ENCODE data around the gene OR1C1.
"Not testable (repeated sequence)": the region's sequence is repeated elsewhere in the genome, so short reads cannot be mapped to it uniquely, and the experiment has no call there.

The OR1C1 gene, protein sequence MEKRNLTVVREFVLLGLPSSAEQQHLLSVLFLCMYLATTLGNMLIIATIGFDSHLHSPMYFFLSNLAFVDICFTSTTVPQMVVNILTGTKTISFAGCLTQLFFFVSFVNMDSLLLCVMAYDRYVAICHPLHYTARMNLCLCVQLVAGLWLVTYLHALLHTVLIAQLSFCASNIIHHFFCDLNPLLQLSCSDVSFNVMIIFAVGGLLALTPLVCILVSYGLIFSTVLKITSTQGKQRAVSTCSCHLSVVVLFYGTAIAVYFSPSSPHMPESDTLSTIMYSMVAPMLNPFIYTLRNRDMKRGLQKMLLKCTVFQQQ

DNA sequence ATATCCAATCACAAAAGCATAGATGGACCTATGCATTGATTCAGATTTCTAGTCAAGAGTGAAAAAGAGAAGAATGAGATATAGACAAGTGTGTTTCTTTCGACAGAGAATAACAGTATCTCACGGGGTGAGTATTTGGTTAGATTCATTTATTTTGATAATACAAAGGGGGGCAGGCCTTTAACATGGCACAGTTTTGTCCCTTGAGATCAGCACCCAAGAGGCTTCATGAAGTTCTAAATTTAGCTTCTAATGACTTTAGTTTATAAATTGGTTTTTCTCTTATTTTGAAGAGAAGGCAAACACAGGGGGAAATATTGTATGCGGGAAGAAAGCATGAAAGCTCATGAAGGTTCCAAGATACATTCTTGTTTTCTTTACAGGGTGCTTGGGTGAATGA lies at the start of gene OR1C1:
Gene OR1C1, minus strand, starts transcription at position 101 of the 400 bp plus-strand sequence. CDS start 2,150 bp downstream, outside the sequence.
- no peak for DNase-seq (ENCODE audit: low spot score)

DNA sequence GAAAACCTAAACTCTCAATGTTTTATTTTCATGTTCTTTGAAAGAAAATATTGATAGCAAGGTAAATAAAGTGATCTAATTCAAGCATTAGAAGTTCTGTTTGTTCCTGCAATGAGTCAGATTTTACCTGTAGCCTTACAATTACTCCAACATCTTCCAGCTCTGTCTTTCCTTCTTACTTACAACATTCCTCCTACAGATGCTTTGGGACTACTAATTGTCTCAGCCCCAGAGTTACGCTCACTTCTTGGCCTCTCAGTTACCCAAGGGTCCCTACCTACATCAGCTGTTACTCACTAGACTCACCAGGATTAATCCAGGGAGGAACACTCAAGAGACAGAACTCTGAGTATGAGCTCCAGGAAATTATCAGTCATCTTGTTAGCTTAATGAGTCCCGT lies 37.2 kb upstream of the OR1C1 start:
- DNase-seq (ENCODE audit: low spot score): no peak

DNA sequence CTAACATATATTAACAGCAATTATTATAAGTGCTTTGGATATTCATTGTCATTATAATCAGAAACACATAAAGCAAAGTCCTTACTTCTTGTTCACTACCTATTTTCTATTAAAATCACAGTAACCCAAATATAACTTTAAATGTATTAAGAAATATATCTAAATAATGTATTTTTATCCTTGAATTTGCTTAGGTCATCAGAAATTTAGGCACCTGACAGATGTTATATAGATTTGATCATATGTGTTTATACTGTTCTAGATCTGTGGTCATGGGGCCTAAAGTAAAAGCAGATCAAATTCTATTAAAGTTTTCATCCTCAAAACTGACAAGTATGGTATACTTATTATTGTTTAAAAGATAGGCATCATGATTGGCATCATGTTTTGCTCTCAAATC lies 9.2 kb upstream of the OR1C1 start:
- DNase-seq (ENCODE audit: low spot score): no peak

DNA sequence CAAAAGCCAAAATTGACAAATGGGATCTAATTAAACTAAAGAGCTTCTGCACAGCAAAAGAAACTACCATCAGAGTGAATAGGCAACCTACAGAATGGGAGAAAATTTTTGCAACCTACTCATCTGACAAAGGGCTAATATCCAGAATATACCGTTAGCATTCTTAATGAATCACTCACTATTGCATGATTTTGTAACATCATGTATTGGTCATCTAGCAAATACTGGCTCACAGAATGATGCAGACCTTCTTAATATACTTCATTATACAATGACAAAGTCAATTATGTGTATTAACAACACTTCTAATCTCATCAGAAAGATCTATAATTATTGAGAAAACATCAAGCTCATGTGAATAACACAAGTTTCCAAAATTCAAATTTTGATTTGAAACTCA lies 6.0 kb downstream of the OR1C1 start:
- DNase-seq (ENCODE audit: low spot score): not testable (repeated sequence)

DNA sequence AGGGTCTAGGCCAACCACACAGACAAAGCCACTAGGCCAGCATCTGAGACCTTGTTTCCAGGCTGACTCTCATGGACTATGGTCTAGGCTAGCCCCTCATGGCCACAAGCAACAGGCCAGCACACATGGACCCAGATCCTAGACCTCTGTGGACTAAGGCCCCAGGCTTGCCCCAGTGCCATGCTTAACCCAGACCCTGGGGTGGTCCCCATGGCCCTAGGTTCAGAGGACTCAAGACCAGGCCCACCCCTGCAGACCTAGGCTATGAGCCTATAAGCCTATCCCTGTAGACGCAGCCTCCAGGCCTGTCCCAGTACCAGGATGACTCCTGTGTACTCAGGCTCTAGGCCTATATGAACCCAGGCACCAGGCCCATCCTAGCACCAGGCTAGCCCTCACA lies 10.5 kb downstream of the OR1C1 start:
- DNase-seq (ENCODE audit: low spot score): no peak

DNA sequence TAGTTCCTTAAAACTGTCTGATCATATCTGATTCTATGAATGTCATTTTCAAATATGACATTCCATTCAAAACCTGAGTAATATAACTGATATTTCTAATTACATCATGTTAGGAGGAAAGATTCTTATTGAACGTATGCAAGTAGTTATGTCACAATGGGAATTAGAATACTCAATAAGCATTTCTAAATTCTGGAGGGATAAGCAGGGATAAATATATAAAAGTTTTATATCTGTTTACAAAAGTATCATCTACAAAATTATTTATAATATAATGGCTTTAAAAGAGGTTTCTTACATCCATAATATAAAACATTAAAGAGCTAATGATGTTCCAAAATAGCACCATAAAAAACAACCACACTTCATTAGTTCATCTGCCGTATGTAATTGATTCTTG lies 12.3 kb downstream of the OR1C1 start, which contains the start of gene OR14A2:
Gene OR14A2, minus strand, starts transcription at position 101 of the 400 bp plus-strand sequence.
- no peak for DNase-seq (ENCODE audit: low spot score)

DNA sequence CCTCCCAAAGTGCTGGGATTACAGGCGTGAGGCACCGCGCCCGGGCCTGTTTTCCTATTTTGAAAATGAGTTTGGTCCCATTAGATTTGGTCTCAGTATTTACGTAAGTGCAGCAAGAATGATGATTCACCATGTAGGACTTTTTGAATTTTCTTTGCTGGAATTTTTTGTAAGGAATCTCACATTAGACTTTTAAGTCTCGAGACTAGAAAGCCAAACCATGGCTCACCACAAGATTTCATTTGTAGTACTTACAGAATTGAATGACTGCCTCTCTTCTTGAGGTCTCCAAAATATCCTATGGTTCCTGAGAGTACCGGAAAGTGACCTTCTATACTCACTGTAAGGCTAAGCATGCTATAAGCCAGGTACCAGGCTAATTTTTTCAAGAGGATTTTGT lies 12.7 kb downstream of the OR1C1 start:
- no peak for DNase-seq (ENCODE audit: low spot score)

DNA sequence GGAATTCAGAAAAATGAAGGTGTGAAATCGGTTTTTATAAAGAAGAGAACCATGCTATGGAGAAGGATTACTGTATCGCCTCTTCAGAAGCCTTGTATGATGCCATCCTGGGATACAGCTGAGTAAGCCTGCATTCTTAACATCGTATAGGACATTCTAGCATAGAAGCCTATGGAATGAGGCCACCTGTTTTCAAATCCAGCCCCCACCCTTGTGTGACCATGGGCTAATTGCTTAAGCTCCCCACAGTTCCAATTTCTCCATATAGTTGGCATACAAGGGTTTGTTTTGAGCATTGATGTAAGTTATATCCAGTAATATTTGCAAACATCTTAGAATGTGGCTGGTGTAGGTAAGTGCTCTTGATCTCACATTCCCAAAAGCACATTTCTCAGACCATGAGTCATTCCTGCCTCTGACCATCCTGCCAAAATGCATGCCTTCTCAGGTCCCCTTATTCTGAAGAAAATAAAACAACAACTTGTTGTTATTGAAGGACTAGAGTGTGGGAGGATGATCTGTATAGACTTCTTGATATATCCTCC lies 13.9 kb downstream of the OR1C1 start:
- DNase-seq (ENCODE audit: low spot score): no peak

DNA sequence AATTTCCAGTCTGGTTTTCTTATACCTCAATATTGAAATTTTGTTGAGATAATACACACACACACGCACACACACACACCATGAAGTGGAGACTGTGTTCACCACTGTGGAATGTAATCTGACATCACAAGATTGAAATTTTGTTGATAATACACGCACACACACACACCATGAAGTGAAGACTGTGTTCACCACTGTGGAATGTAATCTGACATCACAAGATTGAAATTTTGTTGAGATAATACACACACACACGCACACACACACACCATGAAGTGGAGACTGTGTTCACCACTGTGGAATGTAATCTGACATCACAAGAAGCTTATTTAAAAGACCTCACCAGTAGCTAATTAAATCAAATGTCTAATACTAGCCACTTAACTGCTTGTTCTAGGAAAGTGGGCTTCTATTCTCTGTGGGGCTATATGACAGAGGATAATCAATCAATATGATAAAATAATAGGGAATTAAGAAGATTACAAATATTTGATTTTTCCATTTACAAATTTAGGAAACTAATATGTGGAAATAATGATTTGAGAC lies 18.1 kb downstream of the OR1C1 start:
- DNase-seq (ENCODE audit: low spot score): not testable (repeated sequence)

DNA sequence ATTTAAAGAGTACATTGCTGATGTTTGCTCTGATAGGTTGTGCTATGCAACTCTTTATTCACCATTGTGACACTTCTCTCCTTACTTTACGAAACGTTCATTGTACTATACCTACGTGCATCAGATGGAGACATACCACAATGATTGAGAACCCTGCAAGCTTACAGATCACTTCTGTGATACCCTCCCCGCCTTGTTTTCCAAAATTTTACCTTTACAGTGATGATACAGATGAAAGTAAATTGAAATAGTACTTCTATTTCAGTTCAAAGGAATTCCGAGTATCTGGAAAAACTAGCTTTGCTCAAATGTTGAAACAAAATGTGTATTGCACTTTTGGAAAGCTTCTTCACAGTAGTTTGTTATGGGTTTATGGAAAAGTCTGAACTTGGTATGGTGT lies 18.6 kb downstream of the OR1C1 start:
- no peak for DNase-seq (ENCODE audit: low spot score)

DNA sequence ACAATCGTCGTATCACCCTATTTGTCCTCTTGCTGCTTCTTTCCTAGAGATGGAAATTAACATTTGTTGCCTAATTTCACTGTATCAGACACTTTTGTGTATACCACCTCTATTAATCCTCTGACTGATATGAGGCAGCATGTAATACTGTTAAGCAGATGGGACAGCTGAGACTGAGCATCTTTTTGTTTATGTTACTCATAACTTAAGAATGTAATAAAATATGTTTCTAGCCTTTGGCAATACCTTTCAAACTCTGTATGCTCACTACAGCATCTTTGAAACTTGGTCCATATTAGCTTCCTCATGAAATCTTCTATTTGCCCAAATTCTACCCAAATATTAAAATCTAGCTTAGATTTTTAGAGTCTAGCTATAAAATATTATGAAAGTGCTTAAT lies 19.6 kb downstream of the OR1C1 start:
- no peak for DNase-seq (ENCODE audit: low spot score)

DNA sequence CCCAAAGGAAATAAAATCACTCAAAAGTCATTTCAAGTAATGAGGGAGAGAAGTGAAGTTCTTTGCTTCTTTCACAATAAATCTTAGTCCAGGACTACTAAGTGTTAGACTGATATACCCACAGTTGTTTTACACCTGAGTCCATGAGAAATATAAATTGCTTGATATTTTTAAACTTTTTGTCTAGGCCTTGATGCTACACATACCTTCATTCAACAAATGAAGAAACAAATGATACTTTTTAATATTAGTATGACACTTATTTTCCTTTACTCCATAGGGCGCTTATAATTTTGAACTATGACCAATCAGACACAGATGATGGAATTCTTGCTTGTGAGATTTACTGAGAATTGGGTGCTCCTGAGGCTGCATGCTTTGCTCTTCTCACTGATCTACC lies 22.0 kb downstream of the OR1C1 start, which contains the start of gene OR14K1:
Gene OR14K1, plus strand, starts transcription at position 301 of the 400 bp plus-strand sequence. Its CDS starts 0 bp downstream, at position 301.
- no peak for DNase-seq (ENCODE audit: low spot score)

DNA sequence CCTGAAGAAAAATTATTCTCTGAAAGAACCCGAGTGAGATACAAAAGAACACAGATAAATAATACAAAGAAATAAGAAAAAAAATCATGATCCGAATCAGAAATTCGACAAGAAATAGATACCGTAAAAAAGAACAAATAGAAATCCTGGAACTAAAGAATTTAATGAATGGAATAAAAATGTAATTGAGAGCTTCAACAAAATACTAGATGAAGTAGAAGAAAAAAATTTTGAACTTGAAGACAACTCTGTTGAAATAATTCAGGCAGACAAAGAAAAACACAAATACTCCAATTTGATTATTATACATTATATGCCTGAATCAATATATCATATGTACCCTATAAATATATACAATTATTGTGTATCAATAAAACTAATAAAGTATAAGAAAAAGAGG lies 39.1 kb downstream of the OR1C1 start:
- DNase-seq (ENCODE audit: low spot score): no peak

DNA sequence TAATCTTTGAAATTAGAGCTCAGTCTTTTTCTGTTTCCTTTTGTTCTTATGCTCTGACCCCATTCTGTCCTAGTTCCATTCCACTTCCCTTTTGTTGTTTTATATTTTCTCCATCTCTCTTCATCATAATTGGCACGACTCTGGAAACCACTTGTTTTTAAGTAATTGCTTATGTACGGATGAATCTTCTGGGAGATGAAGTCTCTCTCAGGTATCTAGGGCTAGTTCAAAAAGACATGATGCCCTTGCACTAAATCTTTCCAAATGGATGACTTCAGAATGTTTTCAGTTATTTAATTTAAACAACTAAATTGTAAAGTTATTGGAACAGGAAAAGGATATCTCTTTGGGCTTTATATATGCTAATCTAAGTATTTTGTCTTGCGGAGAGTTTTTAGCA lies 43.8 kb downstream of the OR1C1 start, which contains the start of gene OR6F1:
Gene OR6F1, minus strand, starts transcription at position 101 of the 400 bp plus-strand sequence. CDS start 3,891 bp downstream, outside the sequence.
- DNase-seq (ENCODE audit: low spot score): no peak

DNA sequence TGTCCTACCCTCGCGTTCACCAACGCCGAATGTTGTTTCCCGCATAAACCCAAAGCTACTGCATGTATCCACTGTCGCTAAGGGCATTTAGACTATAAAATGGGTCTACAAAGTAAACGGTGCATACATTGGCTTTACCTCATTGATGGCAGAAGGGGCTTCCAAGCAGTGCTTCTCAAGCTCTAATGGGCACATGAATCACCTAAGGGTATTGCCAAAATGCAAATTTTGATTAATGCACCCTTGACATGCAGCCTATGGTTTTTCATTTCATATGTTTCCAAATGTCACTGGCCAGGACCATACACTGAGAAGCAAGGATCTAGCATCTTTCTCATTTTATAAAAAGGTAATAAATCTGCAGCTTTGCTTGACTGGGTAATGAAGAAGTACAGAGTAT lies 46.6 kb downstream of the OR1C1 start:
- no peak for DNase-seq (ENCODE audit: low spot score)

DNA sequence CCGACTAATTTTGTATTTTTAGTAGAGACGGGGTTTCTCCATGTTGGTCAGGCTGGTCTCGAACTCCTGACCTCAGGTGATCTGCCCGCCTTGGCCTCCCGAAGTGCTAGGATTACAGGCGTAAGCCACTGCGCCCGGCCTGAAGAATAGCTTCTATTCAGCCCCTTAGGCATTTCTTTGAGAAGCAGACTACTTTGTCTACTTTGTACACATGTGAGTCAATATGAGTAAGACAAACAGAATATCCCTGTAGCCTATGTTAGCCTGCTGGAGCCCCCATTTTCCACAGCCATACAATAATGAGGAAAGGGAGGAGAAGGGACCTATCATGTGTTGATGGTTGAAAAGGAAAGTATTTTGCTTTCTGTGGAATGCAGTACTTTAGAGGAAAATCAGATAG lies 49.7 kb downstream of the OR1C1 start:
- DNase-seq (ENCODE audit: low spot score): not testable (repeated sequence)

Measured in globus pallidus (tissue), 1 donor.